K562 (cell line): ENCODE measurements around the gene LTBP1. TPM values are rescaled to one million over a fixed set of nuclear protein-coding genes. Genes with fewer than 3 reads are reported as not detected.

ENCODE experiments used
- ATAC-seq: fragments of 200-7000 bp; cut with Tn5 transposase; 3 replicates; pipeline ENCODE4 v1.9.1; 2020; ENCODE audit warnings: moderate library complexity
- BruUV-seq: library from RNA; stranded (reverse); fragments of 400-500 nt; replicated peaks from 2 replicates; lab custom pipeline; 2021; lab: Mats Ljungman, UMichigan
- CTCF ChIA-PET: fragments of 300-600 bp; formaldehyde crosslinking; extraction: SDS; loops from one replicate; lab custom pipeline; 2021; ENCODE audit warnings: low intra/inter-chr PET ratio; lab: Yijun Ruan, JAX
- POLR2A ChIA-PET: fragments of 300-600, 350-650 bp; sonication (Branson Sonifier 250); formaldehyde crosslinking; extraction: SDS; loops from one replicate; lab custom pipeline; 2021; ENCODE audit warnings: antibody characterized with exemption, inconsistent platforms; lab: Yijun Ruan, JAX
- DNase-seq, 4 experiments: peaks; one replicate each; pipeline versions ENCODE4 v3.0.0 to v3.0.0-alpha.2; 2011 to 2018; ENCODE audit warnings: low spot score in 3 of 4, mixed read lengths in 3 of 4; ENCODE audit errors: extremely low read depth in 1 of 4
- FAIRE-seq: peaks from 2 replicates; lab custom pipeline; 2011; peaks lifted over from hg19 to GRCh38; lab: Jason Lieb, UNC
- H2AFZ ChIP-seq: 2 replicates; pipeline ENCODE4 v1.6.0; 2011; ENCODE audit warnings: low read depth, low read length, control low read depth, inconsistent platforms
- H3K27ac ChIP-seq: fragments of 200-600 bp; 3 replicates; pipeline ENCODE4 v1.8.0; 2011; ENCODE audit warnings: low read depth, mild to moderate bottlenecking, control low read depth, inconsistent platforms, low read length, moderate library complexity, mixed read lengths; ENCODE audit errors: extremely low read depth
- H3K27me3 ChIP-seq, 2 experiments: fragments of 300-600 bp in 1 of 2; 2 replicates in 1 of 2; 3 replicates in 1 of 2; pipeline versions ENCODE4 v1.6.0 to v1.8.0; 2011; ENCODE audit warnings: inconsistent platforms in 2 of 2, low read length in 2 of 2, mild to moderate bottlenecking in 1 of 2, mixed read lengths in 1 of 2, moderate library complexity in 1 of 2; ENCODE audit not compliant: control insufficient read depth in 2 of 2, insufficient read depth in 2 of 2
- H3K36me3 ChIP-seq: fragments of 300-600 bp; 3 replicates; pipeline ENCODE4 v1.8.0; 2011; ENCODE audit warnings: mild to moderate bottlenecking, low read length, inconsistent platforms; ENCODE audit not compliant: control insufficient read depth, insufficient read depth
- H3K4me1 ChIP-seq, 2 experiments: fragments of 200-600 bp in 1 of 2; replicated peaks in 1 of 2; 2 replicates in 1 of 2; 3 replicates in 1 of 2; pipeline versions ENCODE4 v1.5.1 to v1.8.0; 2011; ENCODE audit warnings: inconsistent platforms in 2 of 2, low read length in 2 of 2, mild to moderate bottlenecking in 1 of 2, mixed read lengths in 1 of 2, moderate library complexity in 1 of 2; ENCODE audit not compliant: control insufficient read depth in 2 of 2, insufficient read depth in 2 of 2
- H3K4me2 ChIP-seq: 2 replicates; pipeline ENCODE4 v1.6.1; 2011; ENCODE audit warnings: low read length, control low read depth, inconsistent platforms, mixed read lengths; ENCODE audit not compliant: insufficient read depth
- H3K4me3 ChIP-seq: fragments of 200-600 bp; sonication (generic), shearing (Covaris generic); 2 replicates; pipeline ENCODE4 v1.5.1; 2016; ENCODE audit warnings: control low read depth, inconsistent platforms
- H3K79me2 ChIP-seq: fragments of 200-600 bp; 3 replicates; pipeline ENCODE4 v1.8.0; 2011; ENCODE audit warnings: low read length, inconsistent platforms; ENCODE audit not compliant: control insufficient read depth, insufficient read depth
- H3K9ac ChIP-seq, 2 experiments: 2 replicates each; pipeline versions ENCODE4 v1.6.0 to v1.6.1; 2011; ENCODE audit warnings: low read depth in 2 of 2, low read length in 2 of 2, control low read depth in 1 of 2, inconsistent platforms in 1 of 2, mild to moderate bottlenecking in 1 of 2, mixed read lengths in 1 of 2; ENCODE audit not compliant: insufficient read depth in 1 of 2
- H3K9me1 ChIP-seq: one replicate; pipeline ENCODE4 v1.6.0; 2011; ENCODE audit warnings: inconsistent platforms, mild to moderate bottlenecking, low read length, moderate library complexity; ENCODE audit not compliant: control insufficient read depth, insufficient read depth
- H3K9me3 ChIP-seq: replicated peaks from 2 replicates; pipeline ENCODE4 v1.5.1; 2011; ENCODE audit warnings: low read depth, low read length, inconsistent platforms; ENCODE audit not compliant: control insufficient read depth, insufficient read depth
- H4K20me1 ChIP-seq: replicated peaks from 2 replicates; pipeline ENCODE4 v1.6.1; 2011; ENCODE audit warnings: low read length, inconsistent platforms, mixed read lengths; ENCODE audit not compliant: control insufficient read depth, insufficient read depth
- ADNP ChIP-seq: fragments of 200-800 bp; sonication (Bioruptor generic); IDR thresholded peaks from 2 replicates; pipeline ENCODE4 v1.6.1; 2016; ENCODE audit warnings: missing genetic modification characterization, missing compliant biosample characterization
- BACH1 ChIP-seq: fragments of 200-800 bp; sonication (Bioruptor generic); IDR thresholded peaks from 2 replicates; pipeline ENCODE4 v1.6.1; 2016; ENCODE audit warnings: missing genetic modification characterization, missing compliant biosample characterization
- CBX3 ChIP-seq, 2 experiments: IDR thresholded peaks; 1 replicate in 1 of 2; 2 replicates in 1 of 2; pipeline ENCODE4 v1.6.1; 2012; ENCODE audit warnings: inconsistent platforms in 2 of 2, low read length in 2 of 2, borderline replicate concordance in 1 of 2, control low read depth in 1 of 2
- ELK1 ChIP-seq: sonication (generic); formaldehyde crosslinking; IDR thresholded peaks from 2 replicates; pipeline ENCODE4 v1.8.1; 2022; ENCODE audit warnings: missing genetic modification reagents
- MLX ChIP-seq, 2 experiments: fragments of 450-650 bp in 1 of 2; sonication (generic) in 1 of 2; formaldehyde crosslinking; conservative IDR thresholded peaks; 2 replicates each; pipeline versions ENCODE4 v1.4.0 to v1.8.1; 2020 to 2022; ENCODE audit warnings: mild to moderate bottlenecking in 1 of 2, missing genetic modification reagents in 1 of 2
- NR4A1 ChIP-seq, 2 experiments: fragments of 250-450 bp in 1 of 2; fragments of 450-650 bp in 1 of 2; sonication (Bioruptor Pico) in 1 of 2; IDR thresholded peaks; 2 replicates each; pipeline versions ENCODE4 v1.4.0 to v1.6.1; 2016 to 2020; ENCODE audit warnings: mild to moderate bottlenecking in 2 of 2, missing compliant biosample characterization in 1 of 2, missing genetic modification characterization in 1 of 2, moderate library complexity in 1 of 2
- RBM15 ChIP-seq: fragments of 200-400 bp; formaldehyde crosslinking; IDR thresholded peaks from 2 replicates; pipeline ENCODE4 v1.6.1; 2018; ENCODE audit warnings: mild to moderate bottlenecking, low read length, moderate library complexity; ENCODE audit not compliant: insufficient read depth
- SRSF1 ChIP-seq: fragments of 200-400 bp; formaldehyde crosslinking; IDR thresholded peaks from 2 replicates; pipeline ENCODE4 v1.6.1; 2017; ENCODE audit warnings: mild to moderate bottlenecking, low read depth, low read length, moderate library complexity
- TRIM24 ChIP-seq, 2 experiments: fragments of 450-650 bp; IDR thresholded peaks; 2 replicates each; pipeline ENCODE4 v1.6.1; 2016
- TRIM28 ChIP-seq: fragments of 450-650 bp; IDR thresholded peaks from 2 replicates; pipeline ENCODE4 v1.6.1; 2017
- ZNF12 ChIP-seq: sonication (generic); formaldehyde crosslinking; IDR thresholded peaks from 2 replicates; pipeline ENCODE4 v1.4.0; 2020; ENCODE audit warnings: mild to moderate bottlenecking, missing genetic modification reagents
- ZNF253 ChIP-seq: fragments of 250-450 bp; sonication (Bioruptor Pico); conservative IDR thresholded peaks from 2 replicates; pipeline ENCODE4 v1.6.1; 2021; ENCODE audit warnings: mild to moderate bottlenecking
- ZNF324 ChIP-seq: fragments of 250-450 bp; sonication (Bioruptor Pico); IDR thresholded peaks from 2 replicates; pipeline ENCODE4 v1.4.0; 2020; ENCODE audit warnings: mild to moderate bottlenecking
- WGBS: fragments of 100-300 bp; shearing (Covaris generic); methylation state at CpG from one replicate; pipeline ENCODE4 v1.1.6; 2016; ENCODE audit warnings: low coverage, mixed read lengths; ENCODE audit not compliant: insufficient coverage; ENCODE audit errors: missing lambda C conversion rate; 5-methylcytosine and 5-hydroxymethylcytosine counted together
- in situ Hi-C: fragments of 300-500 bp; cut with MboI; formaldehyde crosslinking; loops from 4 replicates; pipeline ENCODE4 v1.15.0; 2018; ENCODE audit warnings: inconsistent platforms, mixed read lengths
- intact Hi-C: fragments of 100-400 bp; cut with micrococcal nuclease; formaldehyde crosslinking; loops from 2 replicates; pipeline ENCODE4 v1.14.2; 2022
- polyA plus RNA-seq, 8 experiments: library from polyadenylated mRNA; depleted of rRNA in 4 of 8; stranded (reverse) in 5 of 8; unstranded in 3 of 8; fragments of >200 nt; fragmentation: Nextera tagmentation in 2 of 8; fragmentation: Illumina TruSeq in 1 of 8; extraction: Ambion mirVana in 2 of 8; extraction: Trizol in 1 of 8; gene quantifications; 2 replicates each; pipeline versions ENCODE4 v1.2.1 to v1.2.3, GENCODE V29; 2011 to 2014; ENCODE audit warnings: inconsistent platforms in 1 of 8, missing spikeins in 1 of 8
- total RNA-seq, 7 experiments: library from RNA; depleted of rRNA in 6 of 7; stranded (reverse); fragments of >200 nt in 6 of 7; fragmentation: Illumina TruSeq in 2 of 7; extraction: Trizol in 2 of 7; gene quantifications; 2 replicates each; pipeline versions ENCODE4 v1.2.1 to v1.2.3, GENCODE V29; 2011 to 2021; ENCODE audit warnings: low replicate concordance in 1 of 7

The LTBP1 gene
- total and polyA plus RNA-seq, 9 of the 15 experiments (the other 6 are each of a cell fraction or from before 2014, with no cell fraction given): 3.6 to 16.4 (median 8.5) TPM

- Histone ChIP-seq H3K4me2 (no peak overlapping the region), H3K27ac (no peak overlapping the region), H3K27me3 (no peaks in the 10 kb centered on the region), H3K9me3 (no peaks in the 10 kb centered on the region), H3K4me1 (peaks cover 3 to 6% of the 10 kb centered on the region in 2 experiments; a peak in 4 of 5 replicates), H3K4me3 (no peak overlapping the region), H3K9ac (no peak overlapping the region), H3K79me2 (peaks cover 10% of the 10 kb centered on the region; the same call in 1 of the 3 replicates), H4K20me1 (no peaks in the 10 kb centered on the region), H2AFZ (no peak overlapping the region), H3K36me3 (no peaks in the 10 kb centered on the region), H3K9me1 (no peaks in the 10 kb centered on the region)
- DNase-seq: no peak
- no peak for ATAC-seq
- ChIA-PET CTCF (no interaction called here), POLR2A (no interaction called here)
- 58% methylated on average over 2 of the region's 2 CpGs for whole genome bisulfite sequencing
- in situ Hi-C loops (no loop called here), intact Hi-C loops (loop anchor here (1.0 kb wide), 1 partner anchor 44 kb away; no protein-coding TSS in a partner anchor)
- no TSS peak for BruUV-seq
- TF ChIP-seq SRSF1 (no peak), CBX3 (IDR thresholded peaks at IDR 0.05; ENCODE audit: borderline replicate concordance in 1 of 2, low read length in 2 of 2) (peak in 1 of 2 experiments; percentile 85; a peak in 2 of 3 replicates), ELK1 (no peak), ADNP (tag) (no peak), ZNF324 (CRISPR knock-in tag) (no peak), TRIM28 (peak; percentile 66; the same call in 1 of the 2 replicates), TRIM24 (IDR thresholded peaks at IDR 0.05) (peak in 1 of 2 experiments; percentile 58; a peak in 1 of 4 replicates), BACH1 (tag) (no peak), ZNF253 (CRISPR knock-in tag) (no peak), RBM15 (no peak), ZNF12 (CRISPR knock-in tag) (no peak), MLX (CRISPR knock-in tag; conservative IDR thresholded peaks at IDR 0.05) (no peak), NR4A1 (CRISPR knock-in tag; IDR thresholded peaks at IDR 0.05) (no peak), NR4A1 (tag; IDR thresholded peaks at IDR 0.05) (no peak)
- no peak for FAIRE-seq
Observed at GRCh38 chr2:32965523-32966171, 18.9 kb downstream of the LTBP1 start.
